HG03439 (cell line): Measurements from ENCODE around the gene KCNJ12.
"Not testable (repeated sequence)": the region's sequence is repeated elsewhere in the genome, so short reads cannot be mapped to it uniquely, and the experiment has no call there.

Experiments
- ATAC-seq: cut with Tn5 transposase; IDR thresholded peaks from one replicate; pipeline ENCODE4 v1.9.1; 2021; ENCODE audit warnings: mild to moderate bottlenecking, moderate library complexity; ENCODE audit not compliant: unreplicated experiment

Gene KCNJ12

GRCh38 chr17:21376081-21376758, at the start of gene KCNJ12:
Gene KCNJ12, plus strand, starts transcription at chr17:21376357. Its CDS starts 38,986 bp downstream, at chr17:21415343.
- ATAC-seq = no peak

GRCh38 chr17:21327921-21328320, 48.2 kb upstream of the KCNJ12 start:
- ATAC-seq = not testable (repeated sequence)

- ATAC-seq = not testable (repeated sequence)
These were observed 47.4 kb upstream of the KCNJ12 start for GRCh38 chr17:21328778-21329177.

- no peak for ATAC-seq
These were observed 45.6 kb upstream of the KCNJ12 start for GRCh38 chr17:21330436-21331160.

- ATAC-seq = not testable (repeated sequence)
These were observed 39.4 kb upstream of the KCNJ12 start for GRCh38 chr17:21336541-21337294.

- ATAC-seq = not testable (repeated sequence)
These were observed 38.1 kb upstream of the KCNJ12 start for GRCh38 chr17:21337981-21338625.

GRCh38 chr17:21339011-21339410, 37.1 kb upstream of the KCNJ12 start:
- no peak for ATAC-seq

- ATAC-seq = not testable (repeated sequence)
These were observed 36.6 kb upstream of the KCNJ12 start for GRCh38 chr17:21339571-21339970.

- ATAC-seq = not testable (repeated sequence)
These were observed 35.8 kb upstream of the KCNJ12 start for GRCh38 chr17:21340407-21340806.

GRCh38 chr17:21341279-21341678, 34.9 kb upstream of the KCNJ12 start:
- ATAC-seq = not testable (repeated sequence)

- not testable (repeated sequence) for ATAC-seq
These were observed 34.1 kb upstream of the KCNJ12 start for GRCh38 chr17:21341925-21342540.

GRCh38 chr17:21343061-21343949, 32.9 kb upstream of the KCNJ12 start:
- not testable (repeated sequence) for ATAC-seq

GRCh38 chr17:21344801-21345200, 31.4 kb upstream of the KCNJ12 start:
- not testable (repeated sequence) for ATAC-seq

- ATAC-seq = no peak
These were observed 30.9 kb upstream of the KCNJ12 start for GRCh38 chr17:21345236-21345635.

GRCh38 chr17:21346107-21346506, 30.1 kb upstream of the KCNJ12 start:
- not testable (repeated sequence) for ATAC-seq

GRCh38 chr17:21346651-21347250, 29.4 kb upstream of the KCNJ12 start:
- ATAC-seq = not testable (repeated sequence)

- not testable (repeated sequence) for ATAC-seq
These were observed 28.5 kb upstream of the KCNJ12 start for GRCh38 chr17:21347660-21348059.

GRCh38 chr17:21348081-21348925, 27.9 kb upstream of the KCNJ12 start:
- peak; percentile 56 for ATAC-seq
